ENCODE measurements around the gene SURF6.
"Not testable (repeated sequence)": the region's sequence is repeated elsewhere in the genome, so short reads cannot be mapped to it uniquely, and the experiment has no call there.

SURF6 gene

GRCh38 chr9:133303266-133304157 lies 32.5 kb downstream of the SURF6 start:
- H3K27ac Mint-ChIP-seq = no peak overlapping the region
- H3K4me1 Mint-ChIP-seq = no peaks in the 10 kb centered on the region
- H3K27me3 Mint-ChIP-seq = no peaks in the 10 kb centered on the region
- H3K9me3 Mint-ChIP-seq = no peaks in the 10 kb centered on the region
- H3K4me3 Mint-ChIP-seq = no peak overlapping the region
- no peaks in the 10 kb centered on the region for H3K36me3 Mint-ChIP-seq

GRCh38 chr9:133301253-133302230 lies 34.4 kb downstream of the SURF6 start:
- Mint-ChIP-seq H3K4me1 (no peaks in the 10 kb centered on the region), H3K4me3 (no peak overlapping the region), H3K27ac (no peak overlapping the region)

GRCh38 chr9:133299996-133300395 lies 36.0 kb downstream of the SURF6 start:
- not testable (repeated sequence) for H3K27ac Mint-ChIP-seq, H3K4me3 Mint-ChIP-seq, H3K27me3 Mint-ChIP-seq, H3K9me3 Mint-ChIP-seq, H3K4me1 Mint-ChIP-seq, H3K36me3 Mint-ChIP-seq

More at GRCh38 chr9:133301253-133302230, 34.4 kb downstream of the SURF6 start:
- H3K9me3 Mint-ChIP-seq = no peaks in the 10 kb centered on the region
- no peaks in the 10 kb centered on the region for H3K36me3 Mint-ChIP-seq
- H3K27me3 Mint-ChIP-seq = peaks cover 2% of the 10 kb centered on the region

DNA sequence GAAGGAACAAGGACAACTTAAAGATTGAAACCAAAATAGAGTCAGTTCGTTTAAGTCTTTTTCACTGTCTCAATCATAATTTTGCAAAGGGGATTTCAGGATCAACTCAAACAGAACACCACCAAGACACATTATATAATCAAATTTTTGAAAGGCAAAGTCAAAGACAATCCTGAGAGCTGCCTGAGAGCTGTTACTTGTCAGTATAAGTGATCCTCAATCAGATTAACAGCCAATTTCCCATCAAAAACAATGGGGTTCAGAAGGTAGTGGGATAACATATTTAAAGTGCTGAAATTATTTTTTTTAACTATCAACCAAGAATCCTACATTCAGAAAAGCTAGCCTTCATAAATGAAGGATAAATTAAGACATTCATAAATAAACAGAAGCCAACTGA lies 41.7 kb downstream of the SURF6 start:
- Mint-ChIP-seq H3K27ac (no peak overlapping the region), H3K4me3 (no peak overlapping the region), H3K9me3 (peaks cover 15% of the 10 kb centered on the region)

GRCh38 chr9:133290751-133291302 lies 45.2 kb downstream of the SURF6 start:
- H3K9me3 Mint-ChIP-seq = peaks cover 15% of the 10 kb centered on the region
- peaks cover 16% of the 10 kb centered on the region for H3K27me3 Mint-ChIP-seq
- H3K4me3 Mint-ChIP-seq = no peak overlapping the region
- H3K27ac Mint-ChIP-seq = no peak overlapping the region
- peaks cover 6% of the 10 kb centered on the region for H3K36me3 Mint-ChIP-seq
- H3K4me1 Mint-ChIP-seq = no peaks in the 10 kb centered on the region

More for the DNA sequence above, 41.7 kb downstream of the SURF6 start:
- H3K36me3 Mint-ChIP-seq = peaks cover 6% of the 10 kb centered on the region
- no peaks in the 10 kb centered on the region for H3K4me1 Mint-ChIP-seq
- H3K27me3 Mint-ChIP-seq = peaks cover 18% of the 10 kb centered on the region

DNA sequence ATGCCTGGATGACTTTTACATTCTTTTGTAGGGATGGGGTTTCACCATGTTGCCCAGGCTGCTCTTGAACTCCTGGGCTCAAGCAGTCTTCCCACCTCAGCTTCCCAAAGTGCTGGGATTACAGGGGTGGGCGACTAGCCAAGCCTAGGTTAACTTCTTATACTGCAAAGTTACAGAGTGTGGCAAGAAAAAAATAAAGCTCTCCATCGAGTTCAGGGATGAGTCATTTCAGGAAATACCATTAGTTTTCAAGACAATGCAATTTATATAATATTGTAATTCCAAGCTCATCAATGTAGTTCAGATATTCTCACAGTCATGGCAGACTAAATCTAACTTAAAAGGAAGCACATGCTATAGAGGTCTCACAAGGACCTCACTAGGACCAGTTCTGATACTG lies 49.5 kb downstream of the SURF6 start:
- Mint-ChIP-seq H3K4me1 (no peaks in the 10 kb centered on the region), H3K27me3 (peaks cover 2% of the 10 kb centered on the region), H3K36me3 (peaks cover 3% of the 10 kb centered on the region), H3K27ac (no peak overlapping the region), H3K9me3 (no peaks in the 10 kb centered on the region), H3K4me3 (no peak overlapping the region)

GRCh38 chr9:133285252-133285775 lies 50.7 kb downstream of the SURF6 start:
- H3K4me3 Mint-ChIP-seq = no peak overlapping the region
- no peaks in the 10 kb centered on the region for H3K4me1 Mint-ChIP-seq
- peaks cover 3% of the 10 kb centered on the region for H3K36me3 Mint-ChIP-seq
- no peak overlapping the region for H3K27ac Mint-ChIP-seq
- no peaks in the 10 kb centered on the region for H3K9me3 Mint-ChIP-seq
- peaks cover 5% of the 10 kb centered on the region for H3K27me3 Mint-ChIP-seq

DNA sequence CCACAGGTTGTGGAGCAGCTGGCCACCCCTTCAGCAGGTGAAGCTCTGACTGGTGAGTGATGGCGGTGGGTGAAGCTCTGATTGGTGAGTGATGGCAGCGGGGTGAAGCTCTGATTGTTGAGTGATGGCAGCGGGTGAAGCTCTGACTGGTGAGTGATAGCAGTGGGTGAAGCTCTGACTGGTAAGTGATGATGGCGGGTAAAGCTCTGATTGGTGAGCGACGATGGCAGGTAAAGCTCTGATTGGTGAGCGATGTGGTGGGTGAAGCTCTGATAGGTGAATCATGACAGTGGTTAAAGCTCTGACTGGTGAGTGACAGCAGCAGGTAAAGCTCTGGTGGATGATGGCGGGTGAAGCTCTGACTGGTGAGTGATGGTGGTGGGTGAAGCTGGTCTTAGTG lies 51.6 kb downstream of the SURF6 start:
- Mint-ChIP-seq H3K4me3 (no peak overlapping the region), H3K4me1 (no peaks in the 10 kb centered on the region), H3K27ac (no peak overlapping the region), H3K9me3 (no peaks in the 10 kb centered on the region), H3K36me3 (no peaks in the 10 kb centered on the region), H3K27me3 (peaks cover 4% of the 10 kb centered on the region)

DNA sequence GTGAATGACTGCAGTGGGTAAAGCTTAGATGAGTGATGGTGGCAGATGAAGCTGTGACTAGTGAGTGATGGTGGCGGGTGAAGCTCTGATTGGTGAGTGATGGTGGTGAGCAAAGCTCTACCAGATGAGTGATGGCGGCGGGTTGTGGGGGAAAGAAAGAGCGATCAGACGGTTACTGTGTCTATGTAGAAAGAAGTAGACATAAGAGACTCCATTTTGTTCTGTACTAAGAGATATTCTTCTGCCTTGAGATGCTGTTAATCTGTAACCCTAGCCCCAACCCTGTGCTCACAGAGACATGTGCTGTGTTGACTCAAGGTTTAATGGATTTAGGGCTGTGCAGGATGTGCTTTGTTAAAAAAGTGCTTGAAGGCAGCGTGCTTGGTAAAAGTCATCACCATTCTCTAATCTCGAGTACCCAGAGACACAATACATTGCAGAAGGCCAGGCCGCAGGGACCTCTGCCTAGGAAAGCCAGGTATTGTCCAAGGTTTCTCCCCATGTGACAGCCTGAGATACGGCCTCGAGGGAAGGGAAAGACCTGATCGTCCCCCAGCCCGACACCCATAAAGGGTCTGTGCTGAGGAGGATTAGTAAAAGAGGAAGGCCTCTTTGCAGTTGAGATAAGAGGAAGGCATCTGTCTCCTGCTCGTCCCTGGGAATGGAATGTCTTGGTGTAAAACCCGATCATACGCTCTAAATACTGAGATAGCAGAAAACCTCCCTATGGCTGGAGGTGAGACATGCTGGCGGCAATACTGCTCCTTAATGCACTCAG lies 52.5 kb downstream of the SURF6 start:
- H3K27me3 Mint-ChIP-seq, H3K27ac Mint-ChIP-seq: not testable (repeated sequence)

DNA sequence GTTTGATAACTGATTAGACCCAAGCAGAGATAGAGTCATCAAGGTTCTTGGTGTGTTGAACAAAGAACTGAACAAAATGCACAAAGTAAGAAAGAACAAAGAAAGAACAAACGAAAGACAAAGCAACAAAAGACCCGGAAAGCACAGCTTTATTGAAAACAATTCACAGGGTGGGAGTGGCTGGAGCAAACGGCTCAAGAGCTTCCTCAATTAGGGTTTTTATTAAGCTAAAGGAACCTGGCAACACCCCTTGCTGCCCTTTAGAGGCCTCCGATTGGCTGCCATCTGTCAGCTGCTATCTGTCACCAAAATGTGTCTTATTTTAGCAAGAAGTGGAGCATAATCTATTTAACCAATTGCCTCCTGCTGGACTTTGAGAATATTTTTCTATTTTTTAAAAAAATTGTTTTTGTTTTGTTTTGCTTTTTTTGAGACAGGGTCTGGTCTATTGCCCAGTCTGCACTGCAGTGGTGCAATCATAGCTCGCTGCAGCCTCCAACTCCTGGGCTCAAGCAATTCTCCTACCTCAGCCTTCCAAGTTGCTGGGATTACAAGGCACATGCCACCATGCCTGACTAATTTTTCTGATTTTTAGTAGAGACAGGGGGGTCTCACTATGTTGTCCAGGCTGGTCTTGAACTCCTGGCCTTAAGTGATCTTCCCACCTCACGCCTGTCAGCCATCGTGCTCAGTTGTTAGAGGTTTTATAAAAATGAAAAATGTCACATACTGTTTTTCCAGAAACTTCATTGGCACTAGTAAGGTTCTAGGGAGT lies 53.3 kb downstream of the SURF6 start:
- peaks cover 7% of the 10 kb centered on the region for H3K27me3 Mint-ChIP-seq
- no peak overlapping the region for H3K27ac Mint-ChIP-seq
- H3K4me3 Mint-ChIP-seq = no peak overlapping the region
- H3K4me1 Mint-ChIP-seq = no peaks in the 10 kb centered on the region
- no peaks in the 10 kb centered on the region for H3K36me3 Mint-ChIP-seq
- H3K9me3 Mint-ChIP-seq = no peaks in the 10 kb centered on the region

More for the DNA sequence above, 52.5 kb downstream of the SURF6 start:
- H3K9me3 Mint-ChIP-seq, H3K4me1 Mint-ChIP-seq, H3K4me3 Mint-ChIP-seq, H3K36me3 Mint-ChIP-seq: not testable (repeated sequence)

DNA sequence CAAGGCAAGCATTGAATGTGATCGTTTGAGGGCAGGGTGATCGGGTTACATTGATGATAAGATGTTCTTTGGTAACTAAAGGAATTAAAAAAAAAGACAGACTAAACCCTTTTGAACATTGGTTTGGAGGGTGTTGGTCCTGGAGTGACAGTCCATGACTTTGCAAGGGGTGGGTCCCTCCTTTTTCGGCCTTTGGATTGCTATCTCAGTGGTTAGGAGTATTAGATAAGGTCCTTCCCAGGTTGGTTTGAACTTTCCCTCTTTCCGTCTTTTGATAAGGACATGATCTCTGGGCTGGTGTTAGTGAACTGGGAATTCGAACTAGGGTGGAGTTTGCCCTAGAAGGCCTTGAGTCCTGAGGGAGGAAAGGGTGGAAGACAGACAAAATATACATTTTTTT lies 55.6 kb downstream of the SURF6 start:
- no peak overlapping the region for H3K4me3 Mint-ChIP-seq
- H3K36me3 Mint-ChIP-seq = no peaks in the 10 kb centered on the region
- H3K27me3 Mint-ChIP-seq = peaks cover 16% of the 10 kb centered on the region
- H3K27ac Mint-ChIP-seq = no peak overlapping the region
- no peaks in the 10 kb centered on the region for H3K9me3 Mint-ChIP-seq
- peaks cover 3% of the 10 kb centered on the region for H3K4me1 Mint-ChIP-seq
